GM21367 (cell line): ENCODE results near the gene GSX2.
"Not testable (repeated sequence)": the region's sequence is repeated elsewhere in the genome, so short reads cannot be mapped to it uniquely, and the experiment has no call there.

Experiments
- ATAC-seq: cut with Tn5 transposase; IDR thresholded peaks from one replicate; pipeline ENCODE4 v1.9.1; 2021; ENCODE audit not compliant: unreplicated experiment

Gene GSX2

GRCh38 chr4:54099748-54100574 is at the start of gene GSX2:
GSX2 (plus strand) TSS chr4:54100163; CDS start chr4:54100345, 182 bp downstream.
- no peak for ATAC-seq

- no peak for ATAC-seq
These were observed 49.6 kb upstream of the GSX2 start for GRCh38 chr4:54050214-54050904.

DNA sequence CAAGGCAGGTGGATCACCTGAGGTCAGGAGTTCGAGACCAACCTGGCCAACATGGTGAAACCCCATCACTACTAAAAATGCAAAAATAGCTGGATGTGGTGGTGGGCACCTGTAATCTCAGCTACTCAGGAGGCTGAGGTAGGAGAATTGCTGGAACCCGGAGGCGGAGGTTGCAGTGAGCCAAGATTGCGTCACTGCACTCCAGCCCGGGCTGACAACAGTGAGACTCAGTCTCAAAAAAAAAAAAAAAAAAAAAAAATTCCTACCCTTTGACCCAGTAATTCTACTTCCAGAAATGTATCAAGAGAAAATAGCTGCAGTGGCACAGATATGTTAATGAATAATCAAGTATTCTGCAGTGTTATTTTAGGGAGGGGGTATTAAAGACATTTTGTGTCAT is 46.6 kb upstream of the GSX2 start:
- ATAC-seq: not testable (repeated sequence)

- ATAC-seq: no peak
These were observed 45.5 kb upstream of the GSX2 start for GRCh38 chr4:54054501-54054900.

- ATAC-seq: no peak
These were observed 44.5 kb upstream of the GSX2 start for GRCh38 chr4:54055494-54055893.

GRCh38 chr4:54056360-54056759 is 43.6 kb upstream of the GSX2 start:
- ATAC-seq: no peak

GRCh38 chr4:54058171-54058570 is 41.8 kb upstream of the GSX2 start:
- ATAC-seq: no peak

DNA sequence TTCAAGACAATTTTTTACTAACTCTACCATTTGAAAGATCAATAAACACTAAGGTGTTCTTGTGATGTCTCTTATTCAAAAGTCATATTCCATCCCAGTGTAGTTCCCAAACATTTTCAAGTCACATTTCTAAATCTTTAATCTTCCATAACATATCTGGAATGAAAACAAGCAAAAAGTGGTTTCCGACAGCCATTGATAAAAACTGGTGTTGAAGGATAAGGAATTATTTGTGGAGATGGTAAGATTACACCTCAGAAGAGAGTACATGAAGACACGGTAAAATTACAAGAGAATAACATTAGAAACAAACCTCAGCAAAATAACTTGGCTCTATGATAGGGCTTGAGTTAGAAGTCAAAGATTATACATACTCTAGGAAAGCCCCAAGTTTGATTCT is 39.8 kb upstream of the GSX2 start:
- no peak for ATAC-seq

DNA sequence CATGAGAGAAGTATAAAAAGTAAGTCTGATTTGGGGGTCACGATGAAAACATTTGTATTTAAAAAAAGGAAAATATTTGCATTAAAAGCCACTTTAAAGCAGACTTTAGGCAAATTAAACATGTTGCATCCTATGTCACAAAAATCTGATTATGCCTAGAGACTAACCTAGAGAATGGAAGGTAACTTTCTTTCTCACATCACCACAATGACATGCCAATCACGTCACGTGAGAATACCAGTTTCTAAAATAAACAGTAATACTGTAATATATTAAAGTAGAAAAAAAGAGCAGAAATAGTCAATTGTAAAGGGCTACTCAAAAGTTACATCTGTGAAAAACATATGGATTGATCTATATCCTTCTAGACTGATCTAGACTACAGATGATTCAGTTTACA is 38.9 kb upstream of the GSX2 start:
- ATAC-seq: no peak

GRCh38 chr4:54061873-54062272 is 38.1 kb upstream of the GSX2 start:
- ATAC-seq: no peak

- ATAC-seq: no peak
These were observed 37.6 kb upstream of the GSX2 start for GRCh38 chr4:54062392-54062791.

- ATAC-seq: no peak
These were observed 36.7 kb upstream of the GSX2 start for GRCh38 chr4:54063229-54063628.

GRCh38 chr4:54063737-54064316 is 36.1 kb upstream of the GSX2 start:
- ATAC-seq: peak; percentile 18

DNA sequence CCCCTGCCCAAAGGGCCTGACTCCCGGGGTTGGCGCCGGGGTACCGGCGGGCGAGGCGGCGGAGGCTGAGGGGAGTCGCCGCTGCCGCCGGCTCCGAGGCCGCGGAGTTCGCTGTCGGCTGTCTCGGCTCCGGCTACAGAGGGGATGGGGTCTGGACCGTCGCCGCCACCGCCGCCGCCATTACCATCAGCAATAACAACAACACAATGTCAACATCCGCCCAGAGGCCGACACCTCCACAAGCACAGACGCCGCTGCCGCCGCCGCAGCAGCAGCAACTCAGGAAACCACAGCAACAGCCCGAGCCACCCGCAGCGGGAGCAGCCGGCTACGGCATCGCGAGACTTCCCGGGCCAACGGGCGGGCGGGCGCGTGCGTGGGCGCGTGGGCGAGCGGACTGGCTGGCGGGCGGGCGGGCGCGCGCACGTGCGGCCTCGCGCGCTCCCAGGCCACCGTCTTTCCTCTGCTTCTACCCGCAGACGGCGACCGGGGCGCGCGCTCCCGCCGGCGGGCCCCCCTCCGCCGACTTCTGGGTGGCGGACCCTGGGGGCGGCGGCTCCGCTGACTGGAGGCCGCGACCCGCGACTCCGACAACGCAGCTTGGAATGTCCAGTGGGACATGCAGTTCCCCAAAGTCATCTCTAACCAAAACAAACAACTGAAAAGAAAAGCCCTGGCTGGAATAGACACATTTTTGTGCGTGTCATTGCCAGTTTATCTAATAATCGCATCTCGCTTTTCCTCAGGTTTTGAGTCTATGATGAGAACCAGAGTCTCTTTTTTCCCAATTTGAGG is 35.4 kb upstream of the GSX2 start, which contains the start of gene CHIC2:
Gene CHIC2, minus strand, starts transcription at position 289 of the 795 bp plus-strand sequence. CDS start 305 bp downstream, outside the sequence.
- peak; percentile 95 for ATAC-seq

DNA sequence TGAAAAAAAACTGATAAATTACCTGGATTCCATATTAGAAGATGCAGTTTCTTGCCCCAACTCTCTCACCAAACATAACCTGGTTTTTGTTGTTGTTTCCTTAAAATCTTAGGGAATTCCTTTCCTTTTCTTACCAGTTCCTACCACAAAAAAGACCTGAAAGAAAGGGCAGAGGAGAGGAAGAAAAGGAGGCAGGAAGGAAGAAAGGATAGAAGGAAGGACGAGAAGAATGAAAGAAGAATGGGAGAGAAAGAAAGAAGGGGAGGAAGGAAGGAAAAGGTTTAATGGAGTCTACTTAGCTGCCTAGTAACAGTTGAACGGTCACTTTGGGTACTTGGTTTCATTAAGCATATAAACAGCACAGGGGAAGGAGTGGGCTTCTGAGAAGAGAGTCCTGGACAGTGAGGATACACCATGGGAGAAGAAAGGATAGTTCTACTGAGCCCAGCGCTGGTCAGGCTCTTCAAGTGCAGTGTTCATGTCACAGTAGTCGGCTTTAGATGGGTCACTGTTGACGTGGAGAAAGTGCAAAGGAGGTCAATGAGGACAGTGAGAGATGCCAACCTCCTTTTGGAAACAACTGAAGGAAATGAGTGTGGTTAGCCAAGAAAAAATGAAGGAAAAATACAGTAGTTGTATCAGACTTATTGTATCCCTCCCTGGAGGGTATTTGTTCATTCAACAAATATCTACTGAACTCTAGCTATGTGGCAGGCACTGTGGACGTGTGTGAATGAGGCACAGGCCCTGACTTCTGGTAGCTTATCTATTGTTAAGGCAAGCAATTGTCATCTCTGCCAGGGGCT is 34.5 kb upstream of the GSX2 start:
- ATAC-seq: no peak

GRCh38 chr4:54066088-54066415 is 33.9 kb upstream of the GSX2 start:
- ATAC-seq: no peak

DNA sequence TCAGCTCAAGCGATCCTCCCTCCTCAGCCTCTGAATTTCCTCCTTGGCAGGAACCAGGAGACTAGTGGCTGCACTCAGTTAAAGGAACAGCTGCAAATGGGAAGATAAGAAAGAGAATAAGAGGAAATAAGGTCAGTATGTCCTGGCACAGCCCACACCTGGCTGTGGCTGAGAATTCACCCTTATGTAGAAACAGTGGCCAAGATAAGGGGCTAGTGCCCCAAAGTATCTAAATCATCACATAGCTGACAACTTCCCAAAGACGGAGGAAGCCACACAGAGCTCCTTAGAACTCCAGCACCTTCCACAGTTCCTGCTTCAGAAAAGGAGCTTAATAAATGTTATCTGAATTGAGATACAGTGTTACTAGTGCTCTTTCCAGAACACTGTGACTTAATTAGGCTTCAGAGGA is 33.2 kb upstream of the GSX2 start:
- no peak for ATAC-seq

GRCh38 chr4:54067166-54067565 is 32.8 kb upstream of the GSX2 start:
- no peak for ATAC-seq

- ATAC-seq: no peak
These were observed 26.6 kb upstream of the GSX2 start for GRCh38 chr4:54073271-54073880.

DNA sequence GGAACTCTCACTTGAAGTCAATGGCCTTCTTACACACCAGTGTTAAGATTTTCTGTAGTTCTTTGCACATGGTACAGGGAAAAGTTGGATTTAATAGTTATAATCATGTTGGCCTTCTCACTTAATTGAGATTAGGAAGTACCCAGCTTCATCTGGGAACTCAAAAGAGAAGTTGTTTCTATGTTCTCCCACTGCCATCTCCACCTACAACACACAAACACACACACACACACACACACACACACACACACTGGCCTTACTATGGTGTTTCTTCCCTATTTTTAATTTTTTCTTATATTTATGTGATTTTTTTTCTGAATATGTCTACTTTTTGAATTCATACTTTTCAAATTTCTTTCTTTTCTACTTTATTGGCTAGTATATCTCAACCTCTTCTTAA is 25.6 kb upstream of the GSX2 start:
- ATAC-seq: no peak
